ENCODE measurements around the gene HIPK2.

GRCh38 chr7:139743967-139744767 lies 33.6 kb downstream of the HIPK2 start:
- TF ChIP-seq RAD21 (IDR thresholded peaks at IDR 0.05; ENCODE audit: low read length) (no peak), POLR2A (IDR thresholded peaks at IDR 0.05; ENCODE audit: low read depth, low read length) (no peak)
- TF ChIP-seq, protein P1, sequence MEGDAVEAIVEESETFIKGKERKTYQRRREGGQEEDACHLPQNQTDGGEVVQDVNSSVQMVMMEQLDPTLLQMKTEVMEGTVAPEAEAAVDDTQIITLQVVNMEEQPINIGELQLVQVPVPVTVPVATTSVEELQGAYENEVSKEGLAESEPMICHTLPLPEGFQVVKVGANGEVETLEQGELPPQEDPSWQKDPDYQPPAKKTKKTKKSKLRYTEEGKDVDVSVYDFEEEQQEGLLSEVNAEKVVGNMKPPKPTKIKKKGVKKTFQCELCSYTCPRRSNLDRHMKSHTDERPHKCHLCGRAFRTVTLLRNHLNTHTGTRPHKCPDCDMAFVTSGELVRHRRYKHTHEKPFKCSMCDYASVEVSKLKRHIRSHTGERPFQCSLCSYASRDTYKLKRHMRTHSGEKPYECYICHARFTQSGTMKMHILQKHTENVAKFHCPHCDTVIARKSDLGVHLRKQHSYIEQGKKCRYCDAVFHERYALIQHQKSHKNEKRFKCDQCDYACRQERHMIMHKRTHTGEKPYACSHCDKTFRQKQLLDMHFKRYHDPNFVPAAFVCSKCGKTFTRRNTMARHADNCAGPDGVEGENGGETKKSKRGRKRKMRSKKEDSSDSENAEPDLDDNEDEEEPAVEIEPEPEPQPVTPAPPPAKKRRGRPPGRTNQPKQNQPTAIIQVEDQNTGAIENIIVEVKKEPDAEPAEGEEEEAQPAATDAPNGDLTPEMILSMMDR (conservative IDR thresholded peaks at IDR 0.05; ENCODE audit: low read depth, low read length): no peak

Measured in IMR-90 (cell line).